Esophagus squamous epithelium (tissue), 5 donors: Measurements from ENCODE around the gene CTNNA3. TPM values are rescaled to one million over a fixed set of nuclear protein-coding genes. Genes with fewer than 3 reads are reported as not detected.

Experiments used
- DNase-seq: peaks from one replicate; lab custom pipeline; 2025; lab: John Stamatoyannopoulos, UW
- H3K27ac ChIP-seq, 4 donors: fragments of 200-600 bp; sonication (generic); one replicate each; pipeline ENCODE4 v1.5.1; 2016 to 2019; ENCODE audit warnings: mild to moderate bottlenecking in 1 of 4
- H3K27me3 ChIP-seq, 4 donors: fragments of 200-600 bp; sonication (generic); 1 replicate in 3 of 4; 2 replicates in 1 of 4; pipeline versions ENCODE4 v1.5.1 to v1.6.0; 2017 to 2021; ENCODE audit warnings: antibody characterized with exemption in 1 of 4
- H3K36me3 ChIP-seq, 3 donors: fragments of 200-600 bp; sonication (generic); one replicate each; pipeline ENCODE4 v1.5.1; 2016 to 2019
- H3K4me1 ChIP-seq, 3 donors: fragments of 200-600 bp; sonication (generic); one replicate each; pipeline ENCODE4 v1.5.1; 2017 to 2019
- H3K4me3 ChIP-seq, 4 donors: fragments of 200-600 bp; sonication (generic); 1 replicate in 3 of 4; 2 replicates in 1 of 4; pipeline ENCODE4 v1.5.1; 2016 to 2019; ENCODE audit warnings: mild to moderate bottlenecking in 2 of 4, moderate library complexity in 1 of 4
- H3K9me3 ChIP-seq, 3 donors: fragments of 200-600 bp; sonication (generic); one replicate each; pipeline ENCODE4 v1.5.1; 2016 to 2019
- POLR2A ChIP-seq, 4 donors: fragments of 450-650 bp; IDR thresholded peaks; one replicate each; pipeline ENCODE4 v1.6.1; 2017; ENCODE audit warnings: antibody characterized with exemption in 4 of 4, mild to moderate bottlenecking in 4 of 4, moderate library complexity in 3 of 4
- WGBS, 2 donors: methylation state at CpG; one replicate each; pipeline ENCODE4 v1.1.5; 2018; 5-methylcytosine and 5-hydroxymethylcytosine counted together
- intact Hi-C: fragments of 100-400 bp; cut with DNase I; formaldehyde crosslinking; loops from one replicate; pipeline ENCODE4 v1.15.0; 2022
- total RNA-seq, 4 donors: library from RNA; depleted of rRNA; stranded (reverse); fragments of >200 nt; gene quantifications; one replicate each; pipeline ENCODE4 v1.1.0, GENCODE V29; 2016
- TF ChIP-seq, protein P1 (sequence below), 6 experiments: fragments of 450-650 bp in 4 of 6; fragments of 200-600 bp in 2 of 6; sonication (generic) in 2 of 6; IDR thresholded peaks; one replicate each; pipeline ENCODE4 v1.5.1; 2016 to 2019; ENCODE audit warnings: antibody characterized with exemption in 6 of 6, mild to moderate bottlenecking in 4 of 6, moderate library complexity in 4 of 6
- donor health status: DM: yes; HTN: yes; CAD: no.

The CTNNA3 gene
- total RNA-seq, 4 donors from 2014 or later, result 0.29 to 1.9 (median 0.61) TPM; not detected in 1

DNA sequence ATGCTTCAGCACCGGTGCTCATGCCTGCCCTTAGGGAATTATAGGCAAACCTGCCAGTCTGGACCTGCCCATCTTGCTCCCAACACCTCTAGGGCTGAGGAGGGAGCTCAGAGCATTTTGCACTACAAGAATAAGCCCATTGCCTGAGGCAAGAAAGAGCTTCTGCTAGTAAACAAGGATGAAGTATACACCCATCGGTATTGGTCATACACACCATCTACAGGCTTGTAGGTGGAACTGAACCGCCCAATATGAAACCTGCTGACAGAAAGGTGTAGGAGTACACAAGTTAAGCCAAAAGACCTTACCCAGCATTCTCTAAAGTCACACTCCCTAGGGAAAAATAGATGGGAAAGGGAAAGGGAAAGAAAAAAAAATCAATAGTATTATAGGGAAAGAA lies 1727.1 kb downstream of the CTNNA3 start:
- H3K36me3 ChIP-seq, result no peaks in the 10 kb centered on the region
- intact Hi-C loops, result no loop called here

DNA sequence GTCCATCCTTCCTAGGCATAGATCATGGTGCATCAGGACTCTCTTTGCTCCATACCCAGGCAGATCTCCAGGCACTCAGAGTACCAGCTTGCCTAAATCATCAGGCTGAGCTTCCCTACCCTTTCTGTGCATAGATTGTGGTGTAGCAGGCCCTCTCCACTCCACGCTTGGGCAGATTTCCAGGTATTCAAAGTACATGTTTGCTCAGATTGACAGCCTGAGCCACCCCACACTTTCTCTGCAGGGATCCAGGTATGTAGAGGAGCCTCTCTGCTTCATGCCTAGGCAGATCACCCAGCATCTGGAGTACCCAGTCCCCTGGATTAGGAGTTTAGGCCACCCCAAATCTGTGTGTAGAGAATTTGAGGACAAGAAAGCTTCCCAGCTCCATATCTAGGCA lies 1727.6 kb downstream of the CTNNA3 start:
- no peak for DNase-seq
- WGBS, 2 donors, result 70 to 75% methylated on average over 1 of the region's 1 CpG
- H3K4me1 ChIP-seq, result no peaks in the 10 kb centered on the region
- no peak overlapping the region for H3K4me3 ChIP-seq
- no peak for TF ChIP-seq POLR2A (IDR thresholded peaks at IDR 0.05)
- TF ChIP-seq, protein P1, sequence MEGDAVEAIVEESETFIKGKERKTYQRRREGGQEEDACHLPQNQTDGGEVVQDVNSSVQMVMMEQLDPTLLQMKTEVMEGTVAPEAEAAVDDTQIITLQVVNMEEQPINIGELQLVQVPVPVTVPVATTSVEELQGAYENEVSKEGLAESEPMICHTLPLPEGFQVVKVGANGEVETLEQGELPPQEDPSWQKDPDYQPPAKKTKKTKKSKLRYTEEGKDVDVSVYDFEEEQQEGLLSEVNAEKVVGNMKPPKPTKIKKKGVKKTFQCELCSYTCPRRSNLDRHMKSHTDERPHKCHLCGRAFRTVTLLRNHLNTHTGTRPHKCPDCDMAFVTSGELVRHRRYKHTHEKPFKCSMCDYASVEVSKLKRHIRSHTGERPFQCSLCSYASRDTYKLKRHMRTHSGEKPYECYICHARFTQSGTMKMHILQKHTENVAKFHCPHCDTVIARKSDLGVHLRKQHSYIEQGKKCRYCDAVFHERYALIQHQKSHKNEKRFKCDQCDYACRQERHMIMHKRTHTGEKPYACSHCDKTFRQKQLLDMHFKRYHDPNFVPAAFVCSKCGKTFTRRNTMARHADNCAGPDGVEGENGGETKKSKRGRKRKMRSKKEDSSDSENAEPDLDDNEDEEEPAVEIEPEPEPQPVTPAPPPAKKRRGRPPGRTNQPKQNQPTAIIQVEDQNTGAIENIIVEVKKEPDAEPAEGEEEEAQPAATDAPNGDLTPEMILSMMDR (IDR thresholded peaks at IDR 0.05), result no peak
- H3K9me3 ChIP-seq, result peaks cover 0 to 12% (median 5%) of the 10 kb centered on the region in 3 donors
- no peaks in the 10 kb centered on the region for H3K27me3 ChIP-seq
- intact Hi-C loops, result no loop called here
- H3K27ac ChIP-seq, result no peak overlapping the region
- H3K36me3 ChIP-seq, result no peaks in the 10 kb centered on the region

More for the DNA sequence above, 1727.1 kb downstream of the CTNNA3 start:
- no peak for TF ChIP-seq POLR2A (IDR thresholded peaks at IDR 0.05)
- TF ChIP-seq, protein P1 (IDR thresholded peaks at IDR 0.05), result no peak
- peaks cover 0 to 12% (median 5%) of the 10 kb centered on the region in 3 donors for H3K9me3 ChIP-seq
- no peak overlapping the region for H3K27ac ChIP-seq
- WGBS, 2 donors, result 82 to 89% methylated on average over 2 of the region's 3 CpGs
- no peaks in the 10 kb centered on the region for H3K4me1 ChIP-seq
- no peaks in the 10 kb centered on the region for H3K27me3 ChIP-seq
- no peak overlapping the region for H3K4me3 ChIP-seq
- no peak for DNase-seq

DNA sequence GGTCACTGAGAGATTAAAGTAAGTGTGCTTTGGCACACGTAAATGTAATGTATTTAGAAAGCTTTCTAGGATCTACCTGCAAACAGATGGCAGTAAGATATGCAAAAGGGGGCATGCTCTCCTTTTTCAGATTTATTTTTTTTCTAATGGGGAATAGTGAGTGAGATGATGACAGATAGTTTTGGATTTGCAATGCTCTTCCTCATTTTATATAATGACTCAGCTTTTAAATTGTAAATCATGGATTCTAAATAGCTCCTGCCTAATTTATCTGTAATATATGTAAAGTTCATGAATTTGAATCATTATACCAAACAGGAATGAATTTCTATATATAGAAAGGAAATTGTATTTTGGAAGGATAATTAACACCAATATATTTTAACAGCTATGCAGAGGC lies 1731.8 kb downstream of the CTNNA3 start:
- DNase-seq, result no peak
- no peaks in the 10 kb centered on the region for H3K27me3 ChIP-seq
- H3K9me3 ChIP-seq, result peaks cover 0 to 16% (median 5%) of the 10 kb centered on the region in 3 donors
- intact Hi-C loops, result no loop called here
- no peaks in the 10 kb centered on the region for H3K4me1 ChIP-seq
- WGBS, 2 donors, result 44 to 48% methylated on average over 1 of the region's 1 CpG
- H3K4me3 ChIP-seq, result no peak overlapping the region
- TF ChIP-seq, protein P1 (IDR thresholded peaks at IDR 0.05), result no peak
- no peak for TF ChIP-seq POLR2A (IDR thresholded peaks at IDR 0.05)
- no peak overlapping the region for H3K27ac ChIP-seq
- no peaks in the 10 kb centered on the region for H3K36me3 ChIP-seq

DNA sequence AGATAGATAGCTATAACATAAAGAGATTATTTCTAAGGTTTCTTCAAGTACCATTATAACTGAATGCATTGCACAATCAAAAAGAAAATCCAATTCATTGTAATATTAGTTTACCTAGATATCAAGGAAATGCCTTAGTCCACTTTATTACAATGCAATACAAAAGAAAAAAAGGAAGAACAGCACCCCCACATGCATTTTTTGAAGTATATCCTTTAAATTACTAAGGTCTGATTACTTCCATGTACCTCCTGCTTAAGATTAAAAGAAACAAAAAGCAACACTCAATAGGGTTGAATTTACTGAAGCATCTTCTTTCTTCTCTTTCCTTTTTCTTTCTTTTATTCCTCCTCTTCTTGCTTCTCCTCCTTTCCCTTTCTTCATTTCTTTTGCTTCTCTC lies 1743.9 kb downstream of the CTNNA3 start:
- Histone ChIP-seq H3K27ac (no peak overlapping the region), H3K27me3 (no peaks in the 10 kb centered on the region), H3K4me1 (no peaks in the 10 kb centered on the region), H3K4me3 (no peak overlapping the region), H3K36me3 (no peaks in the 10 kb centered on the region), H3K9me3 (no peaks in the 10 kb centered on the region)
- TF ChIP-seq POLR2A (IDR thresholded peaks at IDR 0.05), result no peak
- TF ChIP-seq, protein P1 (IDR thresholded peaks at IDR 0.05), result no peak
- intact Hi-C loops, result no loop called here
- DNase-seq, result no peak

DNA sequence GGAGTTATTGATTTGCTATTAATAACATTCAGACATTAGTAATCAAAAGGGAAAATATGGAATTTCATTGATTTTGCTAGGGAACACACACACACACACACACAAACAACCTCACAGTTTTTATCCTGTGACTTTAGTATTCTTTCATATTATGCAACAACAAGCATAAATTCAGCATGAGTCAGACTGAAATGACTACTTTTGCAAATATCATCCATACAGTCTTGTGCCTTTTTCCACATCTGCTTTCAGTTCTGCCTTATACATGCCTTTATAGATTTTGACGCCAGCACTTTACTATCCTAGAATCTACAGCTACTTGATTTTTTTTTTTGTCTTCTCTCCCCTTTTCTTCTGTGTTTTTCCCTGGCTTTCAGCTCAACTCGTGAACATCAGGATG lies 1745.9 kb downstream of the CTNNA3 start:
- WGBS, 2 donors, result 45 to 57% methylated on average over 2 of the region's 2 CpGs
- intact Hi-C loops, result no loop called here
- TF ChIP-seq, protein P1 (IDR thresholded peaks at IDR 0.05), result no peak
- TF ChIP-seq POLR2A (IDR thresholded peaks at IDR 0.05), result no peak
- H3K36me3 ChIP-seq, result no peaks in the 10 kb centered on the region
- H3K4me1 ChIP-seq, result no peaks in the 10 kb centered on the region
- H3K9me3 ChIP-seq, result no peaks in the 10 kb centered on the region
- no peak overlapping the region for H3K27ac ChIP-seq
- H3K4me3 ChIP-seq, result no peak overlapping the region
- H3K27me3 ChIP-seq, result no peaks in the 10 kb centered on the region
- no peak for DNase-seq
